NCI-H2029 (cell line): ENCODE results near the gene MOGAT1.
"Not testable (repeated sequence)": the region's sequence is repeated elsewhere in the genome, so short reads cannot be mapped to it uniquely, and the experiment has no call there.

Experiments used
- DNase-seq: peaks from one replicate; lab custom pipeline; 2025; lab: John Stamatoyannopoulos, UW

The MOGAT1 gene

GRCh38 chr2:222710736-222711135, 39.3 kb downstream of the MOGAT1 start:
- DNase-seq = no peak

GRCh38 chr2:222711315-222711940, 40.0 kb downstream of the MOGAT1 start:
- DNase-seq = no peak

GRCh38 chr2:222713002-222713401, 41.5 kb downstream of the MOGAT1 start:
- DNase-seq = no peak

GRCh38 chr2:222714361-222715241, 43.1 kb downstream of the MOGAT1 start:
- DNase-seq = no peak

- DNase-seq = no peak
Observed at GRCh38 chr2:222715742-222716141, 44.3 kb downstream of the MOGAT1 start.

GRCh38 chr2:222719787-222720186, 48.3 kb downstream of the MOGAT1 start:
- DNase-seq = not testable (repeated sequence)

- not testable (repeated sequence) for DNase-seq
Observed at GRCh38 chr2:222721597-222721996, 50.1 kb downstream of the MOGAT1 start.

- no peak for DNase-seq
Observed at GRCh38 chr2:222722327-222722946, 51.0 kb downstream of the MOGAT1 start.

GRCh38 chr2:222724208-222724607, 52.8 kb downstream of the MOGAT1 start:
- no peak for DNase-seq

GRCh38 chr2:222728621-222729020, 57.2 kb downstream of the MOGAT1 start:
- DNase-seq = no peak

GRCh38 chr2:222730366-222730999, 59.0 kb downstream of the MOGAT1 start:
- DNase-seq = no peak

GRCh38 chr2:222731201-222731621, 59.8 kb downstream of the MOGAT1 start:
- no peak for DNase-seq

- DNase-seq = no peak
Observed at GRCh38 chr2:222732489-222733178, 61.2 kb downstream of the MOGAT1 start.

- DNase-seq = no peak
Observed at GRCh38 chr2:222733470-222733845, 62.0 kb downstream of the MOGAT1 start.

- no peak for DNase-seq
Observed at GRCh38 chr2:222733846-222734702, 62.6 kb downstream of the MOGAT1 start.

GRCh38 chr2:222734703-222735014, 63.2 kb downstream of the MOGAT1 start:
- DNase-seq = no peak

GRCh38 chr2:222736301-222736700, 64.8 kb downstream of the MOGAT1 start:
- no peak for DNase-seq

- DNase-seq = no peak
Observed at GRCh38 chr2:222736924-222737323, 65.5 kb downstream of the MOGAT1 start.

- no peak for DNase-seq
Observed at GRCh38 chr2:222738312-222738711, 66.9 kb downstream of the MOGAT1 start.

GRCh38 chr2:222738809-222739208, 67.4 kb downstream of the MOGAT1 start:
- DNase-seq = no peak

GRCh38 chr2:222739939-222740338, 68.5 kb downstream of the MOGAT1 start:
- DNase-seq = no peak
